Mucosa of gallbladder (tissue), 1 donor: Measurements from ENCODE around the gene TOX2. TPM values are rescaled to one million over a fixed set of nuclear protein-coding genes. Genes with fewer than 3 reads are reported as not detected.
A peak's percentile ranks its signal among the peaks of the same experiment; 100 is the strongest.

ENCODE experiments used
- DNase-seq: peaks from one replicate; pipeline ENCODE4 v3.0.0-alpha.2; 2020; ENCODE audit warnings: low spot score
- total RNA-seq: library from RNA; stranded (reverse); gene quantifications from one replicate; pipeline ENCODE4 v1.2.1, GENCODE V29; 2021
- donor health status: DM: no; HTN: no; CAD: no.

The TOX2 gene
- total RNA-seq, 1 donor from 2014 or later, result 4.5 TPM

GRCh38 chr20:44018259-44018941, 103.7 kb downstream of the TOX2 start:
- DNase-seq, result peak; percentile 45

- DNase-seq, result no peak
These were observed 104.4 kb downstream of the TOX2 start for GRCh38 chr20:44018942-44019637.

- no peak for DNase-seq
These were observed 105.1 kb downstream of the TOX2 start for GRCh38 chr20:44019638-44020335.

DNA sequence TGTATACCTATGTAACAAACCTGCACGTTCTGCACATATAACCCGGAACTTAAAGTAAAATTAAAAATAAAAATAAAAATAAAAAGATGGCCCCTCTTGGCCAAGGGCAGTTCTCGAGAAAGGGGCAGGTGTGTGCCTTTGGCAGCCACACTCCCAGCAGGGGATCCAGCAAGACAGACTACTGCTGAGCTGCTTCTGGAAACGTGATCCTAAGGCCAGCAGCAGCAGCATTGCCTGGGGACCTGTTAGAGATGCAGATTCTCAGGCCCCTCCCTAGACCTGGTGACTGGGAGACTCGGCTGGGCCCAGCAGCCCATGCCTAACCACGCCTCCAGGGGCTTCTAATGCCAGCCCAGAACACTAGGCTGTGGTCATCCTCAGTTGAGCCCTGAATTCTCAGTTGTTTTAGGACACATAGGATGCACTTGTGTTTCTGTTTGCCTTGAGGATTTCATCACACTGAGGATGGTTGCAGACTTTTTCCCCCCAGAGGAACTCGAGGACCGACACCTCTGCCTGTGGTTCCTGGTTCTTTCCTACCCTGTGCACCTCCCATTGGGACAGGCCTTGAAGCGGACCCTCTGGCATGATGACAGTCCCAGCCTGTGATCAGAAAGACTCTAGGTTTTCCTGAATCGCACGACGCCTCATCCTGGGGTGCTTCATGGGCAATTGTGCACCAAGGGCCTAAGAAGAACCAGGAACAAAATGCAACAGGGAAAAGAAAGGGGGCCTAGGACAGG, 105.9 kb downstream of the TOX2 start:
- DNase-seq, result no peak

DNA sequence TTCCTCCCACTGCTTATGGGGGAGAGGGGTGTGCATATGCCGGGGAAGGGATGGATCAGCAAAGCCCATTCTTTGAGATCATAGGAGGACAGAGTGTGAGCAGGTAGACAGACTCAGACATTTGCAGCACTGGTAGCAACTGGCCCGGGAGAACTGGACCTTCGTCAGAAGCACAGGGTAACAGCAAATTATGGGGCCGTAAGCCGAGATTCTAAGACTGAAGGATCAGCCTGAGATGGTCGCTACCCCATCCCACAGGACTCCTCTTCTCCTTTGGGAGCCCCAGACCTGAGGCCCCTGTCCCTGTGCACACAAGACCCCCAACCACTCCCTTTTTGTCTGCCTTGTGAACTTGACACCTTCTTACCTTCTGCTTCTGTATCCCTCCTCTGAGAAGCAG, 106.5 kb downstream of the TOX2 start:
- DNase-seq, result no peak

GRCh38 chr20:44021900-44022299, 107.2 kb downstream of the TOX2 start:
- no peak for DNase-seq

GRCh38 chr20:44022464-44022863, 107.8 kb downstream of the TOX2 start:
- DNase-seq, result no peak

DNA sequence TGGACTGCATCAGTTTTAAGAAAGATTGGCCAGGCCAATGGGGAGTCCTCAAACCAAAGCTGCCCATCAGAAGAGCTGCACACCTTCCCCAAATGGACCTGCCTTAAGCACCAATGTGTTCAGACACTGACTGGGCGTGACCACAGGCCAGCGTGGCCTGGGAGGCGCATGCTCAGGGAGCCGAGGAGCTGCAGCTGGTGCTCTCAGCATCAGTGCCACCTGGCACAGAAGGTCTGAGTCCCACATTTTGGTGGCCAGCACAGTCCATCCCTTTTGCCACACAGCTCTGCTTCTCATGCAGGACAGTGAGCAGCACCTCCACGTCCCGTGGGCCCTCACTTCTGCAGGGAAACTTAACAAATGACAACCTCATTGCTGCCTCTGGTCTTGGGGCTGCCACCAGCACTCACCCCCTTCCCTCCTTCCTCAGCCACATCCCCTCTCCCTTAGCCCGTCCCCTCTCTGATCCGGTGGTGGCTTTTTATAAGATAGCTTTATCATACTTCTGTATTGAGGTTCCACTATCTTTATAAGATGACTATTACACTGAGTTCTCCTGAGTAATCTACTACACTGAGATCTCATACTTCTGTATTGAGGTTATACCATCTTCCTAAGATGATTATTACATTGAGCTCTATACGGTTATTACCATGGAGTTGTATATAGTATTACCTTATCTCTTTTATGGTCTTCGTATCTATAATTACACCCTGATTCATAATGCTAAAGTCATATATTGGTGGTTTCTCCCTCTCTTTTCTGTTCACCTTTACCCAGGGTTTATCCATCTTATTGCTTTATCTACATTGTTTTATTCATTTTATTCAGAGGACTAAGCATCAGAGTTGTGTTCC, 109.1 kb downstream of the TOX2 start:
- no peak for DNase-seq

DNA sequence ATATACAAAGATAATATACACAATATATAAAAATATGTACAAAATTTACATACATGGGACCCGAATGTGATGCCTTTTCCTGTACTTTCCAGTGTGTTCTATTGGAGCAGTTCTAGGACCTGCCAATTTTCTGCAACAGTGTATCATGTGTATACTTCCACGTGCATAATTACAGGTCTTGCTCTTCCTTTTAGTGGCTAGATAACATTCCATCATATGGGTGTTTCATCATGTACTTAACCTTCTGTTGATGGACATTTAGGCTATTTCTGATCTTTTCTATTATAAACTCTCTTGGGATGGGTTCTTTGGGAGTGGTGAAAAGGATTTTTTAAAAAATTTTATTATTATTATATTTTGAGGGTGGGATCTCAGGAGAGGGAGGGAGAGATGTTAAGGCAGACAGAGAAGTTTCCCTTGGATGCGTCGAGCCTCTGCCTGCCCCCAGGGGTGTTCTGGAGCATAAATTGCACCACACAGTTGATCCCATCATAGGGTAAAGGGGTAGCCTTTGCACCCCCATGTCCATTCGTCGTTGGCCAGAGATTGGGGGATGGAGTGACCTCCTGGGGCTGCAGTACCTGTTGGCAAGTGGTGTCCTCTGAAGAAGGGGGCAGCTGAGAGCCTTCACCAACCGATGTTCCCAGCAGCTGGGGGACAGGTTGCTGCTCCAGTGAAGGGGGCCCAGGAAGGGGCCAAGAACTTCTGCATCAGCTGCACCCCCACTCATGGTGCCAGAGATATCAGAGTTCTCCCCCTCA, 110.3 kb downstream of the TOX2 start:
- DNase-seq, result no peak

DNA sequence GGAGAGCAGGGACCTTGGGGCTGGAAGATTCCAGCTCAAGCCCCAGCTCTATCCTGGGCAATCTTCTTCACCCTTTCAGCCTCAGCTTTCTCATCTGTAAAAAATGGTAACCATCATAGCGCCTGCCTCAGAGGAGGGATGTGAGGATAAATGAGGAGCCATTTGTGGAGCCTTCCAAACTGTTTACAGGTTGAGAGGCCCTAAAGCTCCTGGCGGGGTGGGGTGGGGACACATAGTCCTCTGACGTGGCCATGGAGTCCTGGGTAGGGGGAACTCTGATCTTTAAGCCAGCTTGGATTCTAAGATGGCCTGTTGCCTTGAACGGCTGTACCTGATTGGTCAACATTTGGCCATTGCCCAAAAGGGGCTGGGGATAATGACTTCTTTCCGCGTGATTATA, 111.1 kb downstream of the TOX2 start:
- no peak for DNase-seq

GRCh38 chr20:44026647-44027342, 112.1 kb downstream of the TOX2 start:
- DNase-seq, result no peak

DNA sequence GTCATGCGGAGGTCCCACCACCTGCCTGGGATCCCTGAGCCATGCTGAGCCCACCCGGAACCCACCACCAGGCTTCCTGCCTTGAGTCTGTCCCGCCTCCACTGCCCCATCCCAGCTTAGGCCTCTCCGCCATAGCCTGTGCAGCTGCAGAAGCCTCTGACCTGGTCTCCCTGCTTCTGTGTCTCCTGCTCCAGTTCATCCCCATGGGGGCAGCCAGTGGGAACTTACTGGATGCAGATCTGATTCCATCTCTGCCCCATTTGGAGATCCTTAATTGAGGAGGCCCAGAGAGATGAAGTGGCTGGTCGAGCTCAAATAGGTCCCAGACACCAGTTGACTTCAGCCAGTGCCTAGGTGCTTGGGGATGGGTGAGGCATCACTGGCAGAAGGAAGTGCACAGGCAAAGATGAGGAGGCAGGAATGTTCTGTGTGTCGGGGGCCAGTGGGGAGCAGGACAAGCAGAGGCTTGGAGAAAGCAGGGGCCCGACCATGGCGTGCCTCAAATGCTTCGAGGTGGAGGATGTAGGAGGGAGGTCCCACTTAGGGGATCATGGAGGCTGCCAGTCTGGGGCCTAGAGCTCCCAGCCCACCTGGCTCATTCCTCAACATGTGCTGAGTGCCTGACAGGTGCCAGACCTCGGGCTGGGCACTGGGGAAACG, 112.8 kb downstream of the TOX2 start:
- no peak for DNase-seq

DNA sequence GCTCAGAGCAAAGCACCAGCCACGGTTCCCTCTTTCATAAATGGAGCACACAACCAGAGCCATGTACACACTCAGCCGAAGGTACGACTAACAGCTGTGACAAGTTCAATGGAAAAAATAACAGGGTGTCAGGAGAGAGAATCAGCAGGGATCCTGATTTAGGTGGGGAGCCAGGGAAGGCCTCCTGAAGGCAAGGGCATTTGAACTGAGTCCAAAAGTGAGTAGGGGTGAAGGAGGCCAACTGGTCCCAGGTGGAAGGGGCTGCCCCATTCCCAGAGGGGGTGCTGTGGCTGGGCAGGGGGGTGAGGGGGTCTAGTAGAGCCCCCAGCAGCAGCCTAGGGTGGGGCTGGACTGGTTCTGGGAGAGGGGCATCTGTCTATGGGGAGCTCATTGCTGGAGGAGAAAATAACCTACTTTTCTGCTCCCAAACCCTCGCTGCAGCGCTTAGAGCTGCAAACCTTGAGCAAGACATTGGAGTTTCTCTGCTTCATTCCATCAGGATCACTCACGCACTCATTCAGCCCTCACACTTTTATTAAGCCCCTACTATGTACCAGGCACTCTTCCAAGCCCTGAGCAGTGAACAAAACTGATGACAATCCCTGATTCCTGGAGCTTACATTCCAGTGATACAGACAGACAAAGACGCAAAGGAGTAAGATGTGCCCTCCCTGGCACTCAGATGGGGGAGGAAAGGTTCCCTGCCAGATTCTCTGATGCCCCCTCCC, 113.5 kb downstream of the TOX2 start:
- no peak for DNase-seq

DNA sequence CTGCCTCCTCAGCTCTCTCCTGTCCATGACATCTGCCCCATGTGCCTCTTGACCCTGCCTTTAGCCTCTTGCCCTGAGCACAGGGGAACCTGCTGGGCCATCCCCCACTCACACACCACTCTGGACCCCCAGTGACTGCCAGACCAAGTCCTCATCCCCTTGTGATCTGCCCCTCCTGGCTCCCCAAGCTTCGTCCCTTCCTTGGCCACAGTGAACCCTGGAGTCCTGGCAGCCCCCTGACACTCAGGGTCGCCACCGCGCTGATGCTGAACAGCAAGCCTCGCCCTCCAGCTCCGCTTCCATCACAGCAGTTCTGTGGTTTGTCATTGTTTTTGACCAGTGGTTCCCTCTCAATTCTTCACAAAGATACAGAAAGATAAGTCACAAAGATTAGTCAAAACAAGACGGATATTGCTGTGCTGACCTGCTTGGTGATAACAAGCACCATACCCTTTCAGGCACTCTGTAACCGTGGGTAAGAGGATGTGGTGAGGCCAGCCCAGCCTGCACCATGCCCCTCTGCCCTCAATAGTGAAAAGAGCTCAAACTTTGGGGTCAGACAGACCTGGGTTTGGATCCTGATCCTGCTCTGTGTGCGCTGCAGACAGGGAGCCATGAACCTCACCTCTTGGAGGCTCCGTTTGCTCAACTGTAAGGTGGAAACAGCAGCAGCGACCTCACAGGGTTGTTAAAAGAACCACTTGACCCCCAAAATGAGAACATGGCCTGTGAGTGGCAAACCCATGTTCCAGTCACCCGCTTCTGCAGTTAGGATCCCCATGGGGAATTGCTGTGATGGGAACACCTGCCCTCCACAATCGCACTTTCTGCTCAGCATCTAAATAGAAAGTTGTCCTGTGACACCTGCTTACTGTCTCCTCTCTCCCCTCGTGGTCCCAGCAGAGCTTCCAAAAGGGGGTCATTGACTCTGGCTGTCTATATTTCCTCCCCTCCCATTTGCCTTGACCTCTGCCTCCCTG, 114.5 kb downstream of the TOX2 start:
- no peak for DNase-seq

- no peak for DNase-seq
These were observed 115.2 kb downstream of the TOX2 start for GRCh38 chr20:44029848-44030230.

GRCh38 chr20:44030394-44030793, 115.7 kb downstream of the TOX2 start:
- no peak for DNase-seq

- no peak for DNase-seq
These were observed 116.4 kb downstream of the TOX2 start for GRCh38 chr20:44031001-44031574.
